B cell (primary cell): ENCODE data around the gene MED8. TPM values are rescaled to one million over a fixed set of nuclear protein-coding genes. Genes with fewer than 3 reads are reported as not detected.

Source experiments
- ATAC-seq: fragments of 200-7000 bp; cut with Tn5 transposase; one replicate; pipeline ENCODE4 v1.10.0; 2021; ENCODE audit warnings: low read depth, mild to moderate bottlenecking, moderate number of reproducible peaks, moderate library complexity
- CTCF ChIA-PET: fragments of 350-600 bp; sonication (Branson Sonifier 250); formaldehyde crosslinking; loops from one replicate; lab custom pipeline; 2021; ENCODE audit warnings: antibody characterized with exemption, inconsistent platforms; lab: Charles Lee
- POLR2A ChIA-PET: fragments of 350-600 bp; sonication (Branson Sonifier 250); formaldehyde crosslinking; loops from one replicate; lab custom pipeline; 2021; ENCODE audit warnings: antibody characterized with exemption; lab: Charles Lee
- DNase-seq: peaks from one replicate; pipeline ENCODE4 v3.0.0; 2013
- H2AFZ ChIP-seq: 2 replicates; pipeline ENCODE4 v1.6.1; 2012; ENCODE audit warnings: mild to moderate bottlenecking, low read depth, low read length; ENCODE audit not compliant: insufficient read depth, poor library complexity, severe bottlenecking
- H3K27ac ChIP-seq, 2 donors: 1 replicate in 1 of 2; 2 replicates in 1 of 2; pipeline ENCODE4 v1.5.1; 2012 to 2013; ENCODE audit warnings: low read length in 2 of 2, mild to moderate bottlenecking in 2 of 2, moderate library complexity in 1 of 2
- H3K27me3 ChIP-seq, 4 experiments: fragments of 200-600 bp in 1 of 4; sonication (generic) in 1 of 4; replicated peaks in 1 of 4; 1 replicate in 2 of 4; 2 replicates in 2 of 4; pipeline versions ENCODE4 v1.6.1 to v1.7.0; 2013 to 2016; ENCODE audit warnings: low read length in 3 of 4, mild to moderate bottlenecking in 2 of 4, mixed read lengths in 1 of 4, moderate library complexity in 1 of 4; ENCODE audit not compliant: insufficient read depth in 4 of 4, control insufficient read depth in 3 of 4; ENCODE audit errors: control extremely low read depth in 1 of 4
- H3K36me3 ChIP-seq, 2 experiments: replicated peaks in 1 of 2; 1 replicate in 1 of 2; 2 replicates in 1 of 2; pipeline versions ENCODE4 v1.6.1 to v1.7.1; 2013; ENCODE audit warnings: low read length in 1 of 2; ENCODE audit not compliant: insufficient read depth in 2 of 2, control insufficient read depth in 1 of 2; ENCODE audit errors: control extremely low read depth in 1 of 2, extremely low read depth in 1 of 2
- H3K4me1 ChIP-seq, 2 donors: fragments of 200-600 bp in 1 of 2; sonication (generic) in 1 of 2; 1 replicate in 1 of 2; 2 replicates in 1 of 2; pipeline versions ENCODE4 v1.5.1 to v1.6.1; 2013 to 2017; ENCODE audit warnings: low read length in 2 of 2; ENCODE audit not compliant: control insufficient read depth in 2 of 2, insufficient read depth in 2 of 2
- H3K4me2 ChIP-seq: replicated peaks from 2 replicates; pipeline ENCODE3; 2012; ENCODE audit warnings: mild to moderate bottlenecking, low read depth, low read length; ENCODE audit not compliant: poor library complexity, severe bottlenecking
- H3K4me3 ChIP-seq, 5 experiments: fragments of 200-600 bp in 1 of 5; sonication (generic) in 1 of 5; 1 replicate in 3 of 5; 2 replicates in 2 of 5; pipeline versions ENCODE4 v1.5.1 to v1.7.0; 2011 to 2016; ENCODE audit warnings: low read length in 4 of 5, mild to moderate bottlenecking in 4 of 5, low read depth in 2 of 5, control low read depth in 1 of 5, moderate library complexity in 1 of 5; ENCODE audit not compliant: insufficient read depth in 1 of 5; ENCODE audit errors: control extremely low read depth in 1 of 5, extremely low read depth in 1 of 5
- H3K79me2 ChIP-seq: fragments of 200-600 bp; sonication (generic); one replicate; pipeline ENCODE4 v1.6.0; 2016; ENCODE audit warnings: low read length; ENCODE audit not compliant: control insufficient read depth, insufficient read depth
- H3K9ac ChIP-seq: fragments of 200-600 bp; sonication (generic); 2 replicates; pipeline ENCODE4 v1.6.1; 2017; ENCODE audit warnings: mild to moderate bottlenecking, low read length, moderate library complexity
- H3K9me3 ChIP-seq, 3 donors: one replicate each; pipeline versions ENCODE4 v1.6.1 to v1.7.1; 2013; ENCODE audit warnings: low read length in 2 of 3; ENCODE audit not compliant: control insufficient read depth in 2 of 3, insufficient read depth in 1 of 3; ENCODE audit errors: control extremely low read depth in 1 of 3
- H4K20me1 ChIP-seq: 2 replicates; pipeline ENCODE4 v1.6.0; 2012; ENCODE audit warnings: mild to moderate bottlenecking, low read length; ENCODE audit not compliant: insufficient read depth, control insufficient read depth, poor library complexity, severe bottlenecking
- H3K27ac Mint-ChIP-seq: one replicate; pipeline ENCODE4 v1.8.0; 2021; ENCODE audit warnings: mixed read lengths
- H3K27me3 Mint-ChIP-seq: one replicate; pipeline ENCODE4 v1.8.0; 2021; ENCODE audit warnings: mixed read lengths
- H3K4me1 Mint-ChIP-seq: one replicate; pipeline ENCODE4 v1.8.0; 2021; ENCODE audit warnings: mixed read lengths
- H3K4me3 Mint-ChIP-seq: one replicate; pipeline ENCODE4 v1.8.0; 2021; ENCODE audit warnings: mixed read lengths
- H3K9me3 Mint-ChIP-seq: one replicate; pipeline ENCODE4 v1.8.0; 2022; ENCODE audit warnings: mixed read lengths; ENCODE audit not compliant: insufficient read depth
- EZH2 ChIP-seq: IDR thresholded peaks from 2 replicates; pipeline ENCODE4 v1.6.1; 2012; ENCODE audit warnings: borderline replicate concordance, low read depth, mild to moderate bottlenecking, moderate library complexity, low read length; ENCODE audit not compliant: insufficient read depth, poor library complexity, severe bottlenecking
- WGBS: methylation state at CpG from one replicate; pipeline ENCODE4 v1.1.5; 2013; ENCODE audit warnings: missing lambda C conversion rate; ENCODE audit not compliant: insufficient coverage; 5-methylcytosine and 5-hydroxymethylcytosine counted together
- intact Hi-C: fragments of 100-400 bp; cut with micrococcal nuclease; formaldehyde crosslinking; loops from one replicate; pipeline ENCODE4 v1.10.0; 2022
- polyA plus RNA-seq: library from polyadenylated mRNA; depleted of rRNA; stranded (reverse); fragments of >200 nt; gene quantifications from 2 replicates; pipeline ENCODE4 v1.2.3, GENCODE V29; 2012
- total RNA-seq, 2 donors: library from RNA; stranded (reverse); fragments of 120-200 nt in 1 of 2; gene quantifications; 1 replicate in 1 of 2; 2 replicates in 1 of 2; pipeline versions ENCODE4 v1.2.3 to v1.2.4, GENCODE V29; 2013 to 2022
- TF ChIP-seq, protein P1 (sequence below): fragments of 200-600 bp; IDR thresholded peaks from one replicate; pipeline ENCODE4 v1.8.0; 2022; ENCODE audit warnings: antibody characterized with exemption, mild to moderate bottlenecking

Gene MED8
- total and polyA plus RNA-seq, 2 donors (not counting 1 experiment from before 2014, with no cell fraction given), result 12.0 to 30.0 TPM

DNA sequence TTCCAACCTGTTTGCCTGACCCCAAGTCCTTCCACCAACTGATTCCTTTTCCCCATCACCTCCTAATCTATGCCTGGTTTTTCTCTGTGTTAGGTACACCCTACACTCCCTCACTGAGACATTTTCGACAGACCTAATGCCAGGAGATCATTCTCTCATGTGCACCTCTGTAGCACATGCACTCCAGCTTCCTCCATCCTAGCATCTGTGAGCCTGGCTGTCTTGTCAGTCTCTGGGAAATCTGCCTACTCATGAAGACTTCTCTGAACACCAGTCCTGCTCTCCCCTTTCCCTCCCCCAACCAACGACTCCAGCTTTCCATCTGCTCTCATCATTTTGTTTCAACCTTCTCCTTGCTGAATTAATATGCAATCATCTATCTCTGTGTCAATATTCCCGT is 987 bp downstream of the MED8 start:
- Histone ChIP-seq H4K20me1 (peaks cover 12% of the 10 kb centered on the region), H3K9me3 (no peaks in the 10 kb centered on the region), H3K9ac (peak overlapping the region; percentile 85), H3K27me3 (no peaks in the 10 kb centered on the region), H3K4me1 (peaks cover 20 to 24% of the 10 kb centered on the region in 2 donors), H2AFZ (no peak overlapping the region), H3K4me2 (peak overlapping the region; percentile 80), H3K27ac (no peak overlapping the region), H3K79me2 (peaks cover 42% of the 10 kb centered on the region), H3K4me3 (peak overlapping the region in 3 of 5 experiments; percentile 91 to 96 (median 92)), H3K36me3 (peaks cover 3 to 43% of the 10 kb centered on the region in 2 experiments)
- Mint-ChIP-seq H3K9me3 (no peaks in the 10 kb centered on the region), H3K4me1 (peaks cover 41% of the 10 kb centered on the region), H3K27ac (peak overlapping the region; percentile 42), H3K27me3 (no peaks in the 10 kb centered on the region), H3K4me3 (peak overlapping the region; percentile 100)
- WGBS, result 73% methylated on average over 3 of the region's 3 CpGs
- intact Hi-C loops, result loop anchor here (1.0 kb wide), 3 partner anchors 20 to 216 kb away; partner anchors contain the start of genes CDC20, CFAP57, EBNA1BP2 and ELOVL1
- ATAC-seq (no peak), DNase-seq (no peak)
- CTCF ChIA-PET, result interaction anchor here (1.1 to 4.1 kb wide), 4 partner anchors 20 to 163 kb away, joined by 3 to 17 read pairs (median 10); partner anchors contain the start of gene ELOVL1
- TF ChIP-seq EZH2, result no peak
- TF ChIP-seq, protein P1, sequence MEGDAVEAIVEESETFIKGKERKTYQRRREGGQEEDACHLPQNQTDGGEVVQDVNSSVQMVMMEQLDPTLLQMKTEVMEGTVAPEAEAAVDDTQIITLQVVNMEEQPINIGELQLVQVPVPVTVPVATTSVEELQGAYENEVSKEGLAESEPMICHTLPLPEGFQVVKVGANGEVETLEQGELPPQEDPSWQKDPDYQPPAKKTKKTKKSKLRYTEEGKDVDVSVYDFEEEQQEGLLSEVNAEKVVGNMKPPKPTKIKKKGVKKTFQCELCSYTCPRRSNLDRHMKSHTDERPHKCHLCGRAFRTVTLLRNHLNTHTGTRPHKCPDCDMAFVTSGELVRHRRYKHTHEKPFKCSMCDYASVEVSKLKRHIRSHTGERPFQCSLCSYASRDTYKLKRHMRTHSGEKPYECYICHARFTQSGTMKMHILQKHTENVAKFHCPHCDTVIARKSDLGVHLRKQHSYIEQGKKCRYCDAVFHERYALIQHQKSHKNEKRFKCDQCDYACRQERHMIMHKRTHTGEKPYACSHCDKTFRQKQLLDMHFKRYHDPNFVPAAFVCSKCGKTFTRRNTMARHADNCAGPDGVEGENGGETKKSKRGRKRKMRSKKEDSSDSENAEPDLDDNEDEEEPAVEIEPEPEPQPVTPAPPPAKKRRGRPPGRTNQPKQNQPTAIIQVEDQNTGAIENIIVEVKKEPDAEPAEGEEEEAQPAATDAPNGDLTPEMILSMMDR, result no peak
- POLR2A ChIA-PET, result interaction anchor here (1.5 to 3.1 kb wide), 3 partner anchors 21 to 622 kb away, joined by 3 to 23 read pairs (median 10); partner anchors contain the start of genes C1orf50, CDC20, ELOVL1 and P3H1

GRCh38 chr1:43387976-43388599 is 1.5 kb downstream of the MED8 start:
- peaks cover 38% of the 10 kb centered on the region for H3K79me2 ChIP-seq
- Mint-ChIP-seq H3K4me1 (peaks cover 39% of the 10 kb centered on the region), H3K9me3 (no peaks in the 10 kb centered on the region), H3K4me3 (peak overlapping the region; percentile 100), H3K27ac (peak overlapping the region; percentile 42), H3K27me3 (no peaks in the 10 kb centered on the region)
- TF ChIP-seq EZH2, result no peak
- TF ChIP-seq, protein P1, result no peak
- peaks cover 20 to 24% of the 10 kb centered on the region in 2 donors for H3K4me1 ChIP-seq
- no peak overlapping the region for H3K4me3 ChIP-seq
- 83% methylated on average over 2 of the region's 4 CpGs for WGBS
- H3K36me3 ChIP-seq, result peaks cover 3 to 48% of the 10 kb centered on the region in 2 experiments
- ChIA-PET POLR2A (interaction anchor here (1.5 to 3.1 kb wide), 3 partner anchors 20 to 621 kb away, joined by 3 to 23 read pairs (median 10); partner anchors contain the start of genes C1orf50, CDC20, ELOVL1 and P3H1), CTCF (interaction anchor here (0.8 to 4.1 kb wide), 3 partner anchors 20 to 163 kb away, joined by 3 to 17 read pairs (median 3); partner anchors contain the start of gene ELOVL1)
- H3K9me3 ChIP-seq, result no peaks in the 10 kb centered on the region
- no peak overlapping the region for H2AFZ ChIP-seq
- peaks cover 12% of the 10 kb centered on the region for H4K20me1 ChIP-seq
- no peak overlapping the region for H3K27ac ChIP-seq
- H3K4me2 ChIP-seq, result peak overlapping the region; percentile 80
- no peaks in the 10 kb centered on the region for H3K27me3 ChIP-seq
- no peak for ATAC-seq
- intact Hi-C loops, result no loop called here
- DNase-seq, result no peak
- H3K9ac ChIP-seq, result no peak overlapping the region
